NB4 (cell line): ENCODE results near the gene TUBGCP3.

Experiments
- DNase-seq: peaks from one replicate; pipeline ENCODE4 v3.0.0; 2010; ENCODE audit warnings: low read depth
- H3K4me3 ChIP-seq: one replicate; pipeline ENCODE4 v1.5.1; 2011; ENCODE audit warnings: mild to moderate bottlenecking, low read depth, low read length, moderate library complexity
- CTCF ChIP-seq: IDR thresholded peaks from one replicate; pipeline ENCODE4 v1.5.1; 2012; ENCODE audit warnings: low read depth, low read length
- MAX ChIP-seq: IDR thresholded peaks from 2 replicates; pipeline ENCODE4 v1.6.1; 2011; ENCODE audit warnings: low read depth, low read length
- MYC ChIP-seq: IDR thresholded peaks from 2 replicates; pipeline ENCODE4 v1.6.1; 2011; ENCODE audit warnings: low read depth, low read length
- POLR2A ChIP-seq: IDR thresholded peaks from 2 replicates; pipeline ENCODE4 v1.6.1; 2011; ENCODE audit warnings: mild to moderate bottlenecking; ENCODE audit not compliant: insufficient read length; ENCODE audit errors: extremely low read depth

Gene TUBGCP3

GRCh38 chr13:112574416-112574815 is 13.5 kb downstream of the TUBGCP3 start:
- no peak for DNase-seq
- no peak overlapping the region for H3K4me3 ChIP-seq
- TF ChIP-seq MAX (no peak), POLR2A (no peak), CTCF (no peak), MYC (no peak)

- no peak overlapping the region for H3K4me3 ChIP-seq
- TF ChIP-seq MAX (no peak), MYC (no peak), POLR2A (no peak), CTCF (no peak)
These were observed 14.2 kb downstream of the TUBGCP3 start for GRCh38 chr13:112573710-112574109.

GRCh38 chr13:112572366-112572765 is 15.6 kb downstream of the TUBGCP3 start:
- TF ChIP-seq CTCF: no peak
- TF ChIP-seq POLR2A: no peak
- TF ChIP-seq MYC: no peak
- TF ChIP-seq MAX: no peak
- H3K4me3 ChIP-seq: no peak overlapping the region
- DNase-seq: no peak

More at GRCh38 chr13:112573710-112574109, 14.2 kb downstream of the TUBGCP3 start:
- no peak for DNase-seq

- H3K4me3 ChIP-seq: no peak overlapping the region
- TF ChIP-seq MYC (no peak), MAX (no peak), POLR2A (no peak), CTCF (no peak)
- DNase-seq: no peak
These were observed 18.1 kb downstream of the TUBGCP3 start for GRCh38 chr13:112569821-112570220.

- no peak for DNase-seq
- no peak for TF ChIP-seq MYC
- no peak for TF ChIP-seq POLR2A
- TF ChIP-seq MAX: no peak
- TF ChIP-seq CTCF: no peak
- H3K4me3 ChIP-seq: no peak overlapping the region
These were observed 20.6 kb downstream of the TUBGCP3 start for GRCh38 chr13:112567161-112567862.
